NCI-H1417 treated with DMSO at 0.1 percent for 48 hours (cell line): Measurements from ENCODE around the gene MAGEB4.

Source experiments
- DNase-seq: peaks from one replicate; lab custom pipeline; 2025; lab: John Stamatoyannopoulos, UW

The MAGEB4 gene

GRCh38 chrX:30283456-30284200 lies 41.8 kb downstream of the MAGEB4 start:
- DNase-seq: no peak
